Cerebellar cortex (tissue), 1 donor: ENCODE data around the gene SLC22A8.
"Not testable (repeated sequence)": the region's sequence is repeated elsewhere in the genome, so short reads cannot be mapped to it uniquely, and the experiment has no call there.

Experiments used
- DNase-seq: peaks from one replicate; pipeline ENCODE4 v3.0.0-alpha.2; 2015; ENCODE audit warnings: low spot score

SLC22A8 gene, protein sequence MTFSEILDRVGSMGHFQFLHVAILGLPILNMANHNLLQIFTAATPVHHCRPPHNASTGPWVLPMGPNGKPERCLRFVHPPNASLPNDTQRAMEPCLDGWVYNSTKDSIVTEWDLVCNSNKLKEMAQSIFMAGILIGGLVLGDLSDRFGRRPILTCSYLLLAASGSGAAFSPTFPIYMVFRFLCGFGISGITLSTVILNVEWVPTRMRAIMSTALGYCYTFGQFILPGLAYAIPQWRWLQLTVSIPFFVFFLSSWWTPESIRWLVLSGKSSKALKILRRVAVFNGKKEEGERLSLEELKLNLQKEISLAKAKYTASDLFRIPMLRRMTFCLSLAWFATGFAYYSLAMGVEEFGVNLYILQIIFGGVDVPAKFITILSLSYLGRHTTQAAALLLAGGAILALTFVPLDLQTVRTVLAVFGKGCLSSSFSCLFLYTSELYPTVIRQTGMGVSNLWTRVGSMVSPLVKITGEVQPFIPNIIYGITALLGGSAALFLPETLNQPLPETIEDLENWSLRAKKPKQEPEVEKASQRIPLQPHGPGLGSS

DNA sequence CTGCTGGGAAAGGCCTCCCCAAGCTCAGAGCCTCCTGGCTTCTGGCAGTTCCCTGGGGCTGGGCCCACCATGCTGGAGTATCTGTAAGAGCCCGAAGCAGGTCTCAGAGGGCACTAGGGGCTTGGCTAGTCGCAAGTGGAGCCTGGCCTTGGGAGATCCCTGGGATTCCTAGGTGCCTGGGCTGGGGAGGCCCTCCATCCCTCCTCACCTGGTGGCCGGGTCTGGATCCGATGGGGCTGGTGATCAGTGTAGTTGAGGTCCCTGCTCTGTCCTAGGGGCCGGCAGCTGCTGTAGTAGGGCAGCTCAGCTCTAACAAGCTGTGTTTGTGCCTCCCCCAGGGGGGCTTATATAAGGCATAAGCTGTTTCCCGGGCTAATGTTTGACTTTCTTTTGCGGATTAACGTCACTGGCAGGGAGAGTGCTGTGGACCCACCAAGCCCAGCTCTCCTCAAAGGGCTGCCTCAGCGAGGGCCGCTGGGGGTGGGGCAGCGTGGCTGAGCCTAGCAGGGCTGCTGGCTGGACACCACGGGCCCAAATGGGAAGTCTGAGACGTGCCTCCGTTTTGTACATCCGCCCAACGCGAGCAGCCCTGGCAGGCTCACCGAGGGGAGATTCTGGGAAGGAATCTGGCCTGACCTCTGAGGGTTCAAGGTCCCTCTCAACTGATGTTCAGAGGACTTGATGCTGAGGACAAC lies at the start of gene SLC22A8:
Gene SLC22A8, minus strand, starts transcription at position 321 of the 695 bp plus-strand sequence. CDS start 883 bp downstream, outside the sequence.
- DNase-seq: no peak

DNA sequence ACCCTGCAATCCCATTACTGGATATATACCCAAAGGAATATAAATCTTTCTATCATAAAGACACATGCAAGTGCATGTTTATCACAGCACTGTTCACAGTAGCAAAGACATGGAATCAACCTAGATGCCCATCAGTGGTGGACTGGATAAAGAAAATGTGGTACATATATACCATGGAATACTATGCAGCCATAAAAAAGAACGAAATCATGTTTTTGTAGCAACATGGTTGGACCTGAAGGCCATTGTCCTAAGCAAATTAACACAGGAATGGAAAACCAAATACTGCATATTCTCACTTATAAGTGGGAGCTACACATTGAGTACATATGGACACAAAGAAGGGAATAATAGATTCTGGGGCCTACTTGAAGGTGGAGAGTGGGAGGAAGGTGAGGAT lies 30.6 kb upstream of the SLC22A8 start:
- not testable (repeated sequence) for DNase-seq

DNA sequence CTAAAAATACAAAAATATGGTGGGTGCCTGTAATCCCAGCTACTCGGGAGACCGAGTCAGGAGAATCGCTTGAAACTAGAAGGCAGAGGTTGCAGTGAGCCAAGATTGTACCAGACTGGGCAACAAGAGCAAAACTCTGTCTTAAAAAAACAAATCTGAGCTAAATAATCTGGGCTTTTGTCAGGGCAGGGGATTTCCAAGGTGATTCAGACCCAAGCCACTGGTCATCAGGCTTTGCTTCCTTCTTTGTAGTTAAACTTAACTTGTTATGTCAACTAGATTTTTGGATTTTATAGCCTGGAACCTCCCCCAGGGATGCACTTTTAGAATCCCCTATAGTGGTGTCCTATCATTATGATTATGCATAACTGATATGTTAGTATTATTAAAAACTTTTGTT lies 27.0 kb upstream of the SLC22A8 start:
- no peak for DNase-seq

DNA sequence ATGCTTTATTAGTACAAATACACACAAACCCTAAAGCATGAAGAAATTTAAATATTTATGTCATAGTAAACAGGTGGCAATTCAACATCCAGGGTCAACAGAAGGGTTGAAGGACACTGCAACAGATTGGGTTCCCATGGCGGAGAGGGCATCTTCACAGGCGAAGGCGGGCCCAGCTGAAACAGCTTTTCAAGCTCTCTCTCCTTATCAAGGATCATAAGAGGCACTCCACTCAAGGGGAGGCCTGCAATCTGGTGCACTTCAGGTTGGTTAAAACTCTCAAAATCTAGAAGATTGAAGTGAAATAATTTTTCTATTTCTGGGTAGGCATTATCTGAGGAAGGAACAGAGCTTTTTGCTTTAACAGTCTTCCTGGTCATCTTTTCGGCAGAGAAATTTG lies 16.8 kb upstream of the SLC22A8 start:
- no peak for DNase-seq

DNA sequence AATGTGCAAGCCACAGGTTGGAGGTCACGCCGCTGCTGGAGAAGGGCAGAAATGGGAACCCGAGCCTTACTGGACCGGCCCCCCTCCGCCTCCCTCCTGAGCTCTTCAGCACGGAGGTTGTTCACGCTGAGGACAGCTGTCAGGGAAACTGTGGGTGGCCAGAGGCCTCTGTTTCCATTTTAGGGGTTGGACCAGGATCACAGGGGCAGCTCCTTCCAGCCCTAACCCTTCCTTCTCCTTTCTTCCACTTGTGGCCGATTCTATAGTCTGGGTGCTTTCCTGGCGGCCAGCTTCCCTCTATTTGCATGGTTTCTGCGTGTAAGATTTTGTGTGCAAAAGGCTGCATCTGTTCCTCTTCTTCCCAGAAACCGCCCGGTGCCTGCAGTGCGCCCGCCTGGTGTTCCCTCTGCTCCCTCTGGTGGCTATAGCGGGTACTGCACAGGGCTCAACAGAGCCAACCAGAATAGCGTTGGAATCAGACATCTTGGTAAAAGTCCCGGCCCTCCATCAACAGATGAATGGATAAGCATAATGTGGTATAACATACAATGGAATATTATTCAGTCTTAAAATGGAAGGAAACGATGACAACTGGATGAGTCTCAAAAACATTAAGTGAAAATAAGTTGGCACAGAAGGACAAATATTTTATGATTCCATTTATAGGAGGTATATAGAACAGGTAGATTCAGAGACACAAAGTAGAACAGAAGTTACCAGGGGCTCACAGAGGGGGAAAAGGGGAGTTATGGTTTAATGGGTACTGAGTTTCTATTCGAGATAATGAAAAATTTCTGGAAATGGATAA lies 8.4 kb upstream of the SLC22A8 start:
- DNase-seq: peak; percentile 87

DNA sequence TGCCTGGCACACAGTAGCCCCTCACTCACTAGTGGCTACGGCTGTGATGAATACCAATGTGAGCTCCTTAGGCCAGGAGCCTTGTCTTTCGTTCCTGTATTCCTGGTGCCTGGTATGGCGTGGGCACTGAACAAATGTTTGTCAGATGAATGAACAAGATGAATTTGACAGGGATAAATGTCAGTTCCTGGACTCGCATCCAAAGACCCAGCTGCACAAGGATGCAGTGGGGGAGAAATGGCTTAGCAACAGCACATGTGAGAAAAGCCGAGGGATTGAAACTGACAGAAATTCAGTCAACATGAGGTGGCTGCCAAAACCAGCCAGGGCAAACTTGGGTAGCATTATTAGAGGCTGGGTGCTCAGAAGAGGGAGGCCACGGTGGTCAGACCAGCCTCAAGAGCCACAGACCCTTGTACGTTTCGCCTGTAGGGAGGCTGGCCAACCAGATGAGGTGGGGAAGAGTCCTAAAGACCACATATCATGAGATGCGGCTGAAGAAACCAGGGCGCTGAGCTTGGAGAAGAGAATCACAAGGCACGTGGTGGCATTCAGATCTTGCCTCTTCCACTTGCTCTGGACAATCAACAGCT lies 7.7 kb upstream of the SLC22A8 start:
- DNase-seq: no peak

DNA sequence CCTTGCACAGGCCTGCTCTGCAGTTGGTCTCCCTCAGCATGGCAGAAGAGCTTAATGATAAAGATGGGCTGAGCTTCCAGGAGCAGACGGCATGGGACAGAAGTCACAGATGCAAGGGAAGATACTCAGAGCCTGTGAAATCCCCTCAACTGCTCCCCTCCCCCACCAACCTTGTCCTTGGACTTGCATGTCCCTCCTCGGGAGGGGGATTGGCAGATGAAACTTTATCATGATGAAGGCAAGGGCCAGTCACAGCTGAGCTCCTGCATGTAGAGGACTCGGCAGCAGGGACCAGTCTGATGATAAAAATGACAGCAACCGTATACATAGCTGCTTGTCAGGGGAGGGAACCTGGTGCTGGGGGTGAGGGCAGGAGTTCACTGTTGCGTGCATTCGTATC lies 6.8 kb upstream of the SLC22A8 start:
- no peak for DNase-seq

DNA sequence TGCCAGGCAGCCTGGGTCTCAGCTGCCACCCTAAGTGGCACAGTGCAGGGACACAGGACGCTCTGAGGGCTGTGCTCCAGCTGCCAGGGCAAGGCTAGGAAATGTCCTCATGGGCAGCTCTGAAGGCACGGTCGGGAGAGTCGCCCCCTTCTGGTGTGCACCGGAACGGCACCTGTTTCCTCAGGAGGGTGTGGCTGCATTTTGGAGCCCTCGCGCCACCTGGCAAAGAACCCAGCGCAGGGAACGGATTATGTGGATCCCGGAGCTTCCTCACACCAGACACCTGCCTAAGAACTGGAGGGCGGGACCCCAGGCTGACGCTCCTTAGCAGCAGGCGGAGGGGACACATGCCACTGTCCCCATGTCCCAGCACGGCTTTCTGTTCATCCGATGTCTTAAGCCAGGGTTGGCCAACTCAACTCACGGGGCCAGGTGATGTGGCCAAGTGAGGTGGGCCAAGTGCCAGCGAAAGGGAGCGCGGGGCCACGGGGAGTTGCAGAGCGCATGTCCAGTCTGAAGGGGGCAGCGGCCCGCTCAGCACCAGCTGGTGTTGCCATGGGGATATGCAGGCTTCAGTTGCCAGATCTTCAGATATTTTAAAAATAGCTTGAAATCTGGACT lies 5.1 kb upstream of the SLC22A8 start:
- peak; percentile 66 for DNase-seq

DNA sequence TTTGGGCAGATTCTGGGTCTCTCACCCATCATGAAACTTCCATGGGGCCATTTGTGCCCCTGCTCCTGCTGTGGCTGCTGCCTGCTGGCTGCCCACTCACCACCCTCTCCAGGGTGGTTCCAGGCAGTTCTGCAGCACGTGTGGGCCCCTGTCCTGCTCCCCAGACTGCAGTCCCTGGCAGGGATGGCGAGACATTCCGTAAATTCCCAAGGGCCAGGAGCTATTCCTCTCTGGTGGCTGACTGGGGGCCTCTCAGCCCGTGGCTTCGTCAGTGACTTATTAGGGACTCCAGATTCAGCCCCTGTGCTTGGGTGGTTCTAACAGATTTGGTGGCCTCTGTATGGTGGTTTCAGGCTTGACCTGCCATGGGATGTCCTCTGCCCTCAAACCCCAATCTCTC lies 3.9 kb upstream of the SLC22A8 start:
- DNase-seq: no peak

DNA sequence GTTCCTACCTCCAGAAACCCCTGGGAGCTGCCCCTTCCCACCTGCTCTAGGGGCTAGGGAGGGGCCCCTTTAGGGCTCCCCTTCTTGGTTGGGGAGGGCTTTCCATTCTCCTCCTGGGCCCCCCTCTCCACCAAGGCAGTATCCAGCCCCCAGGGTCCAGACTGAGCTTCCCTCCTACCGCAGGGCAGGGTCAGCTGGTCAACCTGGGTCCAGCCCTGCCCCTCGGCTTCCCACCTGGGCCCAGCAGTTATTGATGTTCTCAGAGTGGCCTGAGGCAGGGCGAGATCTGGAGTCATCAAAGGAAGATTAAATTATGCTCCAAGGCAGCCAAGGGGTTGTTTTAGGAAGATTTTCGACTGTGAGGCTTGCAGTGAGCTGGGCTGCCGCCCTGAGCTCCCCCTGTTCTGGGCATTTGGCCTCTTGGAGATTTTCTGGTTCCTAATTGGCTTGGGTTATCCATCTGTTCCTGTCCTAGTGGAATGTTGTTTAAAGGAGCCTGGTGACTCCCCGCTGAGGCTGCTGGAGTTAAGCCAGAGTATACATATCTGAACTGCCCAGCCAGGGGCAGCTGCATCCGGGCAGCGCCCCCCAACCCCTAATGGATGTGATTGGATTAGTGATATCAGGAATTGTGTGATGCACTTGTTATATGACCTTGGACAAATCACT lies 1.8 kb upstream of the SLC22A8 start:
- DNase-seq: peak; percentile 31

DNA sequence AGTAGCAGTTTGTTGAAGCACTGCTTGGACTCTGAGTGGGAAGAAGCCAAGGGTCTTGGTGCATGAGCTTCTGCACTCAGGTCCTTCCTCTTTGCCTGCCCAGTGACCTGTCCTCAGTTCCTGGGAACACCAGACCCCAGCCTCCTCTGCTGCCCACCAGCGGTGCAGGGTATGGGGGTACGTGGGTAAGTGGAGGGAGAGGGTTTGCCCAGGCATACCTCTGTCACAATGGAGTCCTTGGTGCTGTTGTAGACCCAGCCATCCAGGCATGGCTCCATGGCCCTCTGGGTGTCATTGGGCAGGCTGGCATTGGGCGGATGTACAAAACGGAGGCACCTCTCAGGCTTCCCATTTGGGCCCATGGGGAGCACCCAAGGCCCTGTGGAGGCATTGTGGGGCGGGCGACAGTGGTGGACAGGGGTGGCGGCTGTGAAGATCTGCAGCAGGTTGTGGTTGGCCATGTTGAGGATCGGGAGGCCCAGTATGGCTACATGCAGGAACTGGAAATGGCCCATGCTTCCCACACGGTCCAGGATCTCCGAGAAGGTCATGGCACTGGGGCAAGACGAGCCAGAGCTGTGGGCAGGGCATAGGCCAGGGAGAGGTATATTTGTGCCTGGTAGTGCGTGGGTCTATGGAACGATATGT lies 1.1 kb downstream of the SLC22A8 start:
- DNase-seq: no peak

DNA sequence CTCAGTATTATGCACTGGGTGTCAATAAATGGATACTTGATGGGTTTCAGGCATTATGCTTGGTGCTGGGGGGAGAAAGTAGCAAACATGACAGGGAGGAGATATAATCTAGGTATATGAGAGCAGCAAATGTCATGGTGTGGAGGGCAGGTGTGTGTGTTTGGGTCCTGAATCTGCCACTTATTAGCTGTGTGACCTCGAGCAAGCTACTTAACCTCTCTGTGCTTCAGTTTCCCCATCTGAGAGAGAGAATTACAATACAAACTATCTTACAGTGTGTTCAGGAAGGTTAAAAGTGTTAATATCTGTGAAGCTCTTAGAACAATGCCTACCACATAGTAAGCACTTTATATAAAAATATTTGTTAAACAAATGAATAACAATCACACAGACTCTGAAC lies 2.8 kb downstream of the SLC22A8 start:
- DNase-seq: no peak

DNA sequence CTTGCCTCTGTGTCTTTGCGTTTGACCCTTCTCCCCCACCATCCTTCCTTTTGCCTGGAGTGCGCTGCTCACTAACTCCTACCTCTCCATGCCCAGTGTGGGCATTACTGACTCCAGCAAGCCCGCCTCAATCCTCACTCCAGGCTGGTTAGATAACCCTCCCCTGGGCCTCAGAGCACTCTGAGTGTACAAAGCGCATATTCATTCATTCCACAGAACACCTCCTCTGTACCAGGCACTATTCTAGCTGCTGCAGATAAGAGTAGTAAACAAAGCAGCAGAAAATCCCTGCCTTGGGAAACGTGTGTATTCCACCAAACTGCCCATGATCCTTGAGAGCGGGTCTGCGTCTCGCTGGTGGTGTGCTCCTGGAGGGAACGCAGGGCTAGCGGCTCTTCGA lies 3.2 kb downstream of the SLC22A8 start:
- DNase-seq: no peak

DNA sequence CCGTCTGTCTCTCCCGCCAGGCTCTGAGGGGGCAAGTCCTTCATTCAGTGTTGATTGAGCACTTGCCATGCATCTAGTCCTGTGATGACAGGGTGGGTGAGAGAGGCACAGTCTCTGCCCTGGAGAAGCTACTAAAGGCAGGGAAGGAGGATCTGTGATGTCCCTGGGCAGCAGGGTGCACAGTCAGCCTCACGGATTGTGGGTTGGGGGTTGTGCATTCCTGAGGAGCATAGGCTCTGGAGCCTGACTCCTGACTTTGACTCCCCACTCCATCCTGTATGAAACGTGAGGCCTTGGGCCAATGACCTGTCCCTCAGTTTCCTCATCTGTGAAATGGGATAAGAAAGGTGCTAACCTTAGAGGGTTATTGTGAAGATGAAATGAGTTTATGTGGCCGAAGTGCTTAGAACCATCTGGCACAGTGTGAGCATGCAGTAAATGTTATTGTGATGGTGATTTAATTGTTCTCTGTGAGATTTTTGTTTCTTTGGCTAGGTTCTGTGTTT lies 4.7 kb downstream of the SLC22A8 start:
- DNase-seq: no peak

DNA sequence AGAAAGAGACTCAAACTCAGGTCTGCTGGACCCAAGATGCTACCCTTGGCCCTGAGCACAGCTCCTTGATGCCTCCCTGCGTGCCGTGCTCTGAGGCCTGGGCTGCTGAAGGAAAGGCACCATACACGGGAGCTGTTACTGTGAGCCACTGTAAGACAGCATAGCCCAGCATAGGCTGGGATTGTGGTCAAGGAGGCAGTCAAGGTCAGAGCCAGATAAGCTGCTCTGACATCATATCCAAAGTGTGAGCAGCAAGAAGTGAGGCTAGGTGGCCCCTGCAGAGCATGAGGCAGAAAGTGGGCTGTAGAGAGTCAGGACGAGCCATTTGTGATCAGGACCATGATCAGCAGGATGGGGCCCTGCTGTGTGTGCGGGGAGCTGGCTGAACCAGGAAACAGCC lies 7.7 kb downstream of the SLC22A8 start:
- no peak for DNase-seq

DNA sequence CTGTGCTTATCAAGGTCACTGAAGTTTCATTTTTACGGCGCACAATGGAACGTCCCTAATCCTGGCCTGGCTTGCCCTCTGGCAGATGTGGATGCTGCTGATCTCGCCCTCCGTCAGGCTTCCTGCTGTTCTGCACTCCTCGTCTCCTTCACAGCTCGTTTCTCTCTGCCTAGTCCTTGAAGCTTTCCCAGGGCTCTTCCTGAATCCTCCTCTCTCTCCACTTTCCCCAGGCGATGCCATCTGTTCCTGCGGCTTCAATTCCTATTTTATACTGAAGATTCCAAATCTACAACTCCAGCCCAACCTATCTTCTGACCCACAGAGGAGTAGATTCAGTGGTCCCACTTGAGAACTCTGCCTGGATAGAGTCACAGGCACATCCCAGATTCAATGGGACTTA lies 14.2 kb downstream of the SLC22A8 start:
- DNase-seq: peak; percentile 22

DNA sequence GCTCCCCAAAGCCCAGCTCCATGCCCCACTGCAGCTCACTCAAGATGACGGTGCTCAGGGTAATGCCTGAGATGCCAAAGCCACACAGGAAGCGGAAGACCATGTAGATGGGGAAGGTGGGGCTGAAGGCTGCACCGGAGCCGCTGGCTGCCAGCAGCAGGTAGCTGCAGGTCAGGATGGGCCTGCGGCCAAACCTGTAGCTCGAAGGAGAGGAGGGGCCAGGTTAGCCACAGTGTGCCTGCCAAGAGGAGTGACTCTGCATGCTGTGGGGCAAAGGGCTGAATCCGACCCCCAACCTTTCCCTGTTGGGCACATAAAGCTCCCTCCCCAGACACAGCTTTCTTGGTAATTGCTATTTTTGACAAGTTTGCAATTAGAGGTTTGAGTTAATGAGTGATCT lies 16.0 kb downstream of the SLC22A8 start:
- DNase-seq: no peak

DNA sequence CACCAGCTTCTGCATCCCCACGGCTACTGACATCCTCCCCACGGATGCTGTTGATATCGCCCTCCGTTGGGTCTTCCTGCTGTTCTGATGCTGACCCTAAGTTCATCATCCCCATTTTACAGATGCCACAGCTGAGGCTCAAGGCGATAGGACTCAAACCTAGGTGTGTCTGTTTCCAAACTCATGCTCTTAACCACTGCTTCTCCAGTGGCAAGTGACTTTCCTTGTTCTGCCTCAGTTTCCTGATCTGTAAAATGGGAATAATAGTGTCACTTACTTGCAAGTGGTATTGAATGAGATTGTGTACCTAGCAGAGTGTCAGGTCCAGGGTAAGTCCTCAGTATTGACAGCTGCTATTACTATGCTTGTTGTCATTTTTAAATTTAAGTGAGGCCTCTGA lies 16.5 kb downstream of the SLC22A8 start:
- no peak for DNase-seq

DNA sequence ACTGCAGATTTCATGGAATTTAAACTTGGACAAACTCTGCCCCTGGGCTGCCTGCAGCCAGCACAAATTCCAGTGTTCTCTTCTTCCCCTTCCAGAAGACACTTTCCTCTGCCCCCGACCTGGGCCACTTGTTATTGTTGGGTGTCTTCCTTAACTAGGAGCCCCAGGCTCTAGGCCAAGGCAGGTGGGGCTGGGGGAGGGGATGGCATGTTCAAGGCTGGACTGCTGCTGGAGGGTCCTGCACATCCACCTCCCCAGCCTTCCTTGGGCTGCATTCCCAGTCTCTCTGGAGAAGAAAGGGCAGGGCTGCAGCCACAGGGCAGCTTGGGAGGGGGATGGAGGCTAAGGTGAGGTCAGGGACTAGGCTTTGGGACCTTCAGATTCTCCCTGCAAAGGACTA lies 19.4 kb downstream of the SLC22A8 start:
- no peak for DNase-seq

DNA sequence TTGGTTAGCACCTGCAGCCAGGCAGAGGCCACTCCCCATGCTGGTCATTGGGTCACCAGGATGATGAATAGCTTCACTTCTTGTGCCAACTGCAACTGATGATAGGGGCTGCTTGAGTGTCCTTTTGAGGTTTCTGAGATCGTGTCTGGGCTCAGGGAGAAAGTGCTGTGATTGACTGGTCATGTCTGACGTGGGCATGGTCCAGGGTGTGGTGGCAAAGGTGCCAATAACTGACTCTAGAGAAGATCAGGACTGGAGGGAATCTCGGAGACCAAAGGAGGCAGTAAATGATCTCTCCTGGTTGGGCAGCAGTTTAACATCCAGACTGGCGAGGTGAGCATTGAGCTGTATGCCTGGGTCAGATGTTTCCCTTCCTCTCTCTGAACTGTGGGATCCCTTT lies 20.9 kb downstream of the SLC22A8 start:
- DNase-seq: no peak
